ENCODE measurements around the gene ERV3-1.

Gene ERV3-1

DNA sequence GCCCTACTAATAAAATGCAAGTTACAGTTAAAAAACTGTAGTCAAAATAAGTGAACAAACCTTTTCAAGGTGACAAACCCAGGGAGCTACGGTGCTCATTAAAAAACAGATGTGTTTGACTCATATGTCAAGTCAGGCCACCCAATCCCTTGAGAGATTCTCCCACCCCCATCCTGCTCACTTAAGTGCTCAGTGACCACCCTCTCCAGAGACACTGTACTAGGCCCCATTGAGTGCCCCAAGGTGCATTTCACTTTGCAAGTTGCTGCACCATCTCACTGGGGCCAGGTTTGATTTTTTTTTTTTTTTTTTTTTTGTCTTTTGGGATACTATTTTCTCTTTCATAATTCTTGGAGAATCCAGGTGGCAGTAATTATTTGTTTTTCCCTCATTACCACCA lies 1.9 kb downstream of the ERV3-1 start:
- DNase-seq (ENCODE audit: insufficient read length, low spot score) (no peak), FAIRE-seq (no peak)
- no peak for TF ChIP-seq POLR2A (IDR thresholded peaks at IDR 0.05; ENCODE audit: low read depth, low read length)

DNA sequence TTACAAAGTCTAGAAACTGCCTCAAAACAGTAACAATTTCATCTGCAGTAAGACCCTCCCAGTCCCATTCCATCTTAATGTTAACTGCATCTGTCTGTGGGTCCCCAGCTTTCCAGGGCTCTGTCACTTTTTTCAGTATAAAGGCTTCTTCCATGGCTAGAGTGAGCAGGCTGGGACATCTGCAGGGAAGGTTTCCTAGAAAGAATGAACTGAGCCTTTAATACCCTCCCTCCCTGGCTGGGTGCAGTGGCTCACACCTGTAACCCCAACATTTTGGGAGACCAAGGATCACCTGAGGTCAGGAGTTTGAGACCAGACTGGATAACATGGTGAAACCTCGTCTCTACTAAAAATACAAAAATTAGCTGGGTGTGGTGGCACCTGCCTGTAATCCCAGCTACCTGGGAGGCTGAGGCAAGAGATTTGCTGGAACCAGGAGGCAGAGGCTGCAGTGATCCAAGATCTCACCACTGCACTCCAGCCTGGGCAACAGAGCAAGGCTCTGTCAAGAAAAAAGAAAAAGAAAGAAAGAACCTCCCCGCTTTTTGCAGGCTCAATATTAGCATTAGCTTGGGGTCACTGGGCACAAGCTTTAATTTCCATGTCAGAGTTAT lies 3.4 kb downstream of the ERV3-1 start:
- TF ChIP-seq POLR2A (IDR thresholded peaks at IDR 0.05; ENCODE audit: low read depth, low read length) = no peak
- DNase-seq (ENCODE audit: insufficient read length, low spot score) = no peak
- FAIRE-seq = no peak

DNA sequence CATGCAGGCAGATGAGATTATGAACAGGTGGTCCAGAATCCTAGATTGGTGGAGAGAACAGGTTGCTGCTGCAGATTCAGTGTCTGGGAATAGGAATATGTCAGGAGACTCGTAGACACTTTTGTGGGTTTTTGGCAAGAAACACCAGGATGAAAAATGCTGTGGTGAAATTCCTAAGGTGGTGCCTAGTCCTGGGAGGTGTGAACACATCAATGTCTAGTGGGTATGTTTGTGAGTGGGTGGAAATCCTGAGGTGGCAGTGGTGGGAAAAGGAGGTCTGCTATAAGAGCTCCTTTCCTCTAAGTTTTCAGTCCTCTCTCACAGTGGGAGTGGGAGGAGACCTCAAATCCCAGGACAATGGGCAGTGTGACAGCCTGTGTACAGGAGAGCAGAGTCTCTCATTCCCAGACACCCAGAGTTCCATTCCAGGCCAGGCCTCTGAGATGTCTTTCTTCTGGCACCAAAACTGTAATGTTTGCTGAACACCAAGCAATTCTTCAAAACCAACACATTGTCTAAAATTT lies 5.1 kb downstream of the ERV3-1 start:
- DNase-seq (ENCODE audit: insufficient read length, low spot score) = no peak
- TF ChIP-seq POLR2A (IDR thresholded peaks at IDR 0.05; ENCODE audit: low read depth, low read length) = no peak
- no peak for FAIRE-seq

DNA sequence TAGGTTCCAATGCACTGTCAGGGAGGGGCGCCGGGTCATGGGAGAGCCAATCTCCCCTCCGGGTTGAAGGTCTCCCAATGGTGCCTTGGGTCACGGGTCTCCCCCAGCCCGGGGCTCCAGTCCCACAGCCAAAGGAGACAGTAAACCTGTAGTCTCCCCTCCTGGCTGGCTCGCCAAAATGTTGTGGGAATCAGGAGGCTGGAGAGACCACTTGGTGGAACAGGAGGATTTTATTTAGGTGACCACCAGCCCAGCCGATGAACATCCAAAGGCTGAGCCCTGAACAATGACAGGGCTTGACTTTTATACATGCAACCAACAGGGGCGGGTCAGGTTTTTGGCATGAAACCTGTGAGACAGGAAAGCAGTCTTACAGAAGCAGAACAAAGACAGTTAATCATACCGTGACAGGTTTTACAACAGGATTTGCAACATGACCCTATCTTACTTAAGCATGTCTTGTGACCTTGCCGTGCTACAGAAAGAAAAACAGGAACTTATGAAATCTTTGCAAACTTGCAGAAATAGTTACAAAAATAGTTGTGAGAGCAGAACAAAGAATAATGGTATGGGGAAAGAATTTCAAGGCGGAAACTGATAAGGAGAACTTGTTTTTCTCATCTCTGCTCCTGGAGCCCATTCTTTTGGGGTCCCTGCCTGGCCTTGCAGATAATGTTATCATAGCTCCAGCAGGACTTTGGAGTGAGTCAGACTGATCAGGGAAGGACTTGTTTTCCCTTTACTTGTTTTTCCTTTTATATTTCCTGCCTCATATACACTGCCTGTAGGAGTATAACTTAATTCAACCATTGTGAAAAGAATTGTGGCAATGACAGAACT lies 7.1 kb downstream of the ERV3-1 start:
- no peak for DNase-seq (ENCODE audit: insufficient read length, low spot score)

DNA sequence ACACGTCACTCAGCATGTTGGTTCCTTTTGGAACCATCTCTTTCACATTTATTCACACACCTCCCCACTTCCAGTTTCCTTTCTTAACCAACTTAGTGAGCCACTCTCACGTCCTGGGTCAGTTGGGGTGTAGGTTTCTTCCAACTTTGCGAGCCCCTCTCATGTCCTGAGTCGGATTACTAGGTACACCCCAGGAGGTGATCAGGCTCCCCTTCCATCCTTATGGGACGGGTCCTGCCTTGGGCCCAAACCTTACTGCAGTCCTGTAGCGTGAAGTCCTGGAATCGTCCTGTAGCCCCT lies 7.7 kb downstream of the ERV3-1 start:
- no peak for FAIRE-seq
- DNase-seq (ENCODE audit: insufficient read length, low spot score) = no peak
- no peak for TF ChIP-seq POLR2A (IDR thresholded peaks at IDR 0.05; ENCODE audit: low read depth, low read length)

More for the DNA sequence above, 7.1 kb downstream of the ERV3-1 start:
- FAIRE-seq = no peak
- no peak for TF ChIP-seq POLR2A (IDR thresholded peaks at IDR 0.05; ENCODE audit: low read depth, low read length)

DNA sequence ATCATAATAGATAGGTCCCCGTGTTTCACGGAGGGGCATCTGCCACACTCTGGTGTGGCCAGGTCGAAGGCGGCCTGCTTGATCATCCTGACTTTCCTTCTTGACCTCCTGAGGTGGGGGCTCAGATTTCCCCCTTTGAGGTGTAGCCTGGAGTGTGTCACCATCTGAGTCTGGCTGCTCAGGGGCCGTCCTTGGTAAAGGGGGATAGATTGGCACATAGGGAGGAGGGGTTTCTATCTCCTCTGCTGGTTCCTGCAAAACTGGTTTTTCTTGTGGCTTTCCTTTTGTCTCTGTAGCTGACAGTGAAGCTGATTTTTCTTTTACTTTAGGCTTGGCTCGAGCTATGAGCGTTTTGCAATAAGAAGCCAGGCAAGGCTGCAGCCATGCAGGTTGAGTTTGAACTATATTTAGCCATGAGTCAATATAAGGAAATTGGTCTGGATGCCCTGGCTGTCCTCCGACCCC lies 8.5 kb downstream of the ERV3-1 start:
- DNase-seq (ENCODE audit: insufficient read length, low spot score) = no peak
- FAIRE-seq = no peak
- TF ChIP-seq POLR2A (IDR thresholded peaks at IDR 0.05; ENCODE audit: low read depth, low read length) = no peak

DNA sequence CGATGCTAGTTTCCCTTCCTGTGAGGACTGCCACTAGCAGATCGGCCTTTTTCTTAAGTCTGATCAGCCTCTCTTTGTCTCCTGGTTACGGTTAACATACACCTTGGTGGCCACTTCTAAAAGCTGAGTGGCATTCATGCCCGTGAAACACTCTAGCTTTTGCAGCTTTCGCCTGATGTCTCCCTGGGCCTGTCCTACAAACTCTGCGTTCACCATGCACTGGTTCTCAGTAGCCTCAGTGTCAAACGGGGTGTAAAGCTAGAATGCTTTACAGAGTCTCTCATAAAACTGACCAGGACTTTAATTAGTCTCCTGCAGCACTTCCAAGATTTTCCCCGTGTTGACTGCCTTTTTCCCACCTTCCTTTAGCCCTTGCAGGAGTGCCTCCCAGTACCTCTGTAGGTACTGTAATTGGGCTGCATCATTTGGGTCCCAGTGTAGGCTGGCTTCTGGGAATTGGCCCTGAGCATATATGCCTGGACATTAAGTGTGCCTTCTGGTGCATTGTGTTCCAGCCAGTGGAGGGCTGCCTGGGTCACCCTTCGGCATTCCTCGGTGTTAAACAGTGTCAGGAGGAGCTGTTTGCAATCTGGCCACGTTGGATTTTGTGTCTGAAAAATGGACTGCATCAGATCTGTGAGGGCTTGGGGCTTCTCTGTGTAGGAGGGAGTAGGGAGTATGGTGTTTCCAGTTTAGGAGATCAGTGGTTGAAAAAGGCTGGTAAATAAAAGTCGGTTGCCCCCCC lies 9.2 kb downstream of the ERV3-1 start:
- DNase-seq (ENCODE audit: insufficient read length, low spot score) (no peak), FAIRE-seq (no peak)
- no peak for TF ChIP-seq POLR2A (IDR thresholded peaks at IDR 0.05; ENCODE audit: low read depth, low read length)

DNA sequence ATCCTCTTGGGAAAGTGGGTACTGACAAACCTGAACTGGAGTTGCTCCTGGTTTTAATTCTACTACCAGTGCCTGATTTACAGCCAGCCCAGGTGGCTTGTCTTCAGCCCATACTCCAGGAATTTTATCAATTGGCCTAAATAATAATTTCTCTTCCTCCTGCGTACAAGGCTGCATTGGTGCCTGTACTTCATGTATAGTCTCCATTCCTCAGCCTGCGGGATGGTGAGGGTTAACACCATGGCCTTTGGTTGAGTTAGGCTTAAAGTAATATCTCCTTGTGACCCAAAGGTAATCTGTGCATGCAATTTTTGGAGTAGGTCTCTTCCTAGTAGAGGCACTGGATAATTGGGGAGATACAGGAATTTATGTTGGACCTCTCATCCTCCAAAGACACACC lies 10.2 kb downstream of the ERV3-1 start:
- TF ChIP-seq POLR2A (IDR thresholded peaks at IDR 0.05; ENCODE audit: low read depth, low read length) = no peak
- DNase-seq (ENCODE audit: insufficient read length, low spot score) (no peak), FAIRE-seq (no peak)

DNA sequence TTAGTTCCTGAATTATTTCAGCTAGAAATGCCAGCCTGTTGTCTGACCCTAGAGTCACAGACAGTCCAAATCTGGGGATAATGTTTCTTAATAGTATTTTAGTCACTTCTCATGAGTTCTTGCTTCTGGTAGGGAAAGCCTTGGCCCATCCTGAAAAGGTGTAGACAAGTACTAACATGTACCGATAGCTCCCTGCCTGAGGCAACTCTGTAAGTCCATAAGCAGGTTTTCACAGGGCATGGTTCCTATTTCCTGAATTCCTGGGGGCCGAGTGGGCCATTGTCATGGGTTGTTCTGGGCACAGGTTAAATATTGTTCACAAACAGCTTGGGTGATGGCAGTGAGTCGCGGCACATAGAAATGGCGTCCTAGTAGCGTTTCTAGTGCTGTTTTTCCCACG lies 12.6 kb downstream of the ERV3-1 start:
- FAIRE-seq (no peak), DNase-seq (ENCODE audit: insufficient read length, low spot score) (no peak)
- TF ChIP-seq POLR2A (IDR thresholded peaks at IDR 0.05; ENCODE audit: low read depth, low read length) = no peak

DNA sequence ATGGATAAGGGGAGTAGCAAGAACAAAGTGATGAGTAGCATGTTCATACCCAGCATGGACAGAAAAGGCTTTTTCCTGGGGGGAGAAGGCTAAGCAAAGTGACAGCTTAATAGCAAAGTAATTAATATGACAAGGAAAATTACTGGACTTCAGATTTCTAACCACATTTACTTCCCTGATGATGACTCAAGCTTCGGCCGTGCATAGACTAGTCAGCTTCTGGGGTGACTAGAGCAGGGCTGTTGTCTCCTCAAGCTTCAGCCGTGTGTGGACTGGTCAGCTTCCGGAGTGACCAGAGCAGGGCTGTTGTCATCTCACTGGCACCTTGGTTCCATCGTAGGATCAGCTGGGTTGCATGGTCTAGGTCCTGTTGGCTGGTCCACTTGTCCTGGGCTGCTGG lies 13.5 kb downstream of the ERV3-1 start:
- no peak for TF ChIP-seq POLR2A (IDR thresholded peaks at IDR 0.05; ENCODE audit: low read depth, low read length)
- no peak for DNase-seq (ENCODE audit: insufficient read length, low spot score)
- FAIRE-seq = no peak

DNA sequence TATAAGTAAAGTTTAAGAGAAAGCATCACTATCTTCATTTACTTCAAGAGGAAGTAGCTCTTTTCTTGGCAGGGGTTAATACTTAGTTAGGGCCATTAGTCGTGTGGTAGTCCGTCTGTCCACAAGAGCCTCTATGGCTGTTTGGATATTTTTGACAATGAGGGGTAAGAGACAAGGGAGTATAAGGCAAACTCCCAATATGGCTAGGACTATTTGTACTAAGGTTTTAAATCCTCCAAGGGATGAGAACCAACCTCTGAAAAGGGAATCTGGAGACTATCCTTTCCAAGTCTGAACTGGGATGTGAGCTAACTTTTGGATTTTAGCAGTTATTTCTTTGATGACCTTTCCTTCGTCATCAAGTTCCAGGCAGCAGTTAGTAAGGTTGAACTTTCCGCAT lies 15.6 kb downstream of the ERV3-1 start, which contains the start of gene ZNF117:
TSS of gene ZNF117 (minus strand) at position 101 of the 400 bp plus-strand sequence.
- no peak for DNase-seq (ENCODE audit: insufficient read length, low spot score)
- FAIRE-seq = no peak

DNA sequence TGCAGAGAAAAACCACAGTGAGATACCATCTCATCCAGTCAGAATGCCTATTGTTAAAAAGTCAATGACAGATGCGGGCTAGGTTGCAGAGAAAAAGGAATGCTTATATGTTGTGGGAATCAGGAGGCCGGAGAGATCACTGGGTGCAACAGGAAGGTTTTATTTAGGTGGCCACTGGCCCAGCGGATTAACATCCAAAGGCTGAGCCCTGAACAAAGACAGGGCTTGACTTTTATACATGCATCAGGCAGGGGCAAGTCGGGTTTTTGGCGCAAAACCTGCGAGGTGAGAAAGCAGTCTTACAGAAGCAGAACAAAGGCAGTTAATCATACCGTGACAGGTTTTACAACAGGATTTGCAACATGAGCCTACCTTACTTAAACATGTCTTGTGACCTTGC lies 16.3 kb downstream of the ERV3-1 start:
- DNase-seq (ENCODE audit: insufficient read length, low spot score) (no peak), FAIRE-seq (no peak)
- TF ChIP-seq POLR2A (IDR thresholded peaks at IDR 0.05; ENCODE audit: low read depth, low read length) = no peak

More for the DNA sequence above, 15.6 kb downstream of the ERV3-1 start, which contains the start of gene ZNF117:
- no peak for TF ChIP-seq POLR2A (IDR thresholded peaks at IDR 0.05; ENCODE audit: low read depth, low read length)

DNA sequence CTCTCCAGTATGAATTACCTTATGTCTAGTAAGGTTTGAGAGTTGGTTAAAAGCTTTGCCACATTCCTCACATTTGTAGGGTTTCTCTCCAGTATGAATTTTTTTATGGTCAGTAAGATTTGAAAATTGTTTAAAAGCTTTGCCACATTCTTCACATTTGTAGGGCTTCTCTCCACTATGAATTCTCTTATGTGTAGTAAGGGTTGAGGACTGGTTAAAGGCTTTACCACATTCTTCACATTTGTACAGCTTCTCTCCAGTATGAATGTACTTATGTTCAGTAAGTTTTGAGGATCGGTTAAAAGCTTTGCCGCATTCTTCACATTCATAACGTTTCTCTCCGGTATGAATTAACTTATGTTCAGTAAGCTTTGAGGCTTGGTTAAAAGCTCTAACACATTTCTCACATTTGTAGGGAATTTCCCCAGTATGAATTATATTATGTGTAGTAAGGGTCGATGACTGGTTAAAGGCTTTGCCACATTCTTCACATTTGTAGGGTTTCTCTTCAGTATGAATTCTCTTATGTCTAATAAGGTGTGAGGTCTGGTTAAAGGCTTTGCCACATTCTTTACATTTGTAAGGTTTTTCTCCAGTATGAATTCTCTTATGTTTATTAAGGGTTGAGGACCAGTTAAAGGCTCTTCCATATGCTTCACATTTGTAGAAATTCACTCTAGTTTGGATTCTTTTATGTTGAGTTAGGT lies 27.8 kb downstream of the ERV3-1 start:
- DNase-seq (ENCODE audit: insufficient read length, low spot score) (no peak), FAIRE-seq (no peak)
- TF ChIP-seq POLR2A (IDR thresholded peaks at IDR 0.05; ENCODE audit: low read depth, low read length) = no peak

DNA sequence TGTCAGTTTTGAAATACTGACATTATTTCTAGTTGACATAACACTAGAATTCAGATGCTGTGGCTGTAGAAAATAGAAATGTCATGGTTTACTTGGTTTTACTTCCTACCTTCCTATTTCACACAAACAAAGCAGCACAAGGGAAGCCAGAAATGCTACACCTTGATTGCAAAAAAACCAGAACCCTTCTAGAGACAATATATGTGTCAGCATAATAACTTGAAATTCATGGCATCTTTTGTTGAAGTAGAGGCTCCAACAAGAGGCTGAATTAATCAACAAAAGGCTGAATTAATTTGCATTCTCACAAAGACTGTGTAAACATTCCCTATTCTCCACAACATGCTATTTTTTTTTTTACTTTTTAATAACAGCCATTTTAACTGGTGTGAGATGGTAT lies 40.9 kb downstream of the ERV3-1 start:
- FAIRE-seq (no peak), DNase-seq (ENCODE audit: insufficient read length, low spot score) (no peak)
- no peak for TF ChIP-seq POLR2A (IDR thresholded peaks at IDR 0.05; ENCODE audit: low read depth, low read length)
